SK-N-MC (cell line): ENCODE results near the gene DNAJC11.

Experiments
- EZH2 ChIP-seq: fragments of 200-600 bp; sonication (generic); IDR thresholded peaks from one replicate; pipeline ENCODE4 v1.6.1; 2017; ENCODE audit warnings: antibody characterized with exemption
- FOXP2 ChIP-seq: optimal IDR thresholded peaks from 2 replicates; pipeline ENCODE3; 2011; ENCODE audit warnings: mild to moderate bottlenecking, moderate library complexity; ENCODE audit not compliant: insufficient read depth; ENCODE audit errors: extremely low read length, control extremely low read depth
- POLR2AphosphoS5 ChIP-seq: IDR thresholded peaks from 2 replicates; pipeline ENCODE4 v1.6.1; 2012; ENCODE audit warnings: mild to moderate bottlenecking, low read depth, low read length, borderline replicate concordance

- TF ChIP-seq EZH2 (no peak), POLR2AphosphoS5 (no peak), FOXP2 (no peak)
Measured at GRCh38 chr1:6674771-6675170, 26.8 kb downstream of the DNAJC11 start.
